ENCODE data around the gene COL6A2.

Gene COL6A2

GRCh38 chr21:46154155-46154954 is 56.4 kb downstream of the COL6A2 start:
- no peak for DNase-seq

- DNase-seq: no peak
Observed at GRCh38 chr21:46154955-46155513, 57.1 kb downstream of the COL6A2 start.

GRCh38 chr21:46155514-46156377 is 57.8 kb downstream of the COL6A2 start, which contains the start of gene FTCD:
FTCD (minus strand) TSS chr21:46155579; CDS start chr21:46155523, 56 bp downstream.
- no peak for DNase-seq

GRCh38 chr21:46156378-46156645 is 58.4 kb downstream of the COL6A2 start:
- no peak for DNase-seq

- no peak for DNase-seq
Observed at GRCh38 chr21:46156678-46157077, 58.8 kb downstream of the COL6A2 start.

GRCh38 chr21:46157396-46157986 is 59.6 kb downstream of the COL6A2 start:
- DNase-seq: no peak

GRCh38 chr21:46157987-46158451 is 60.1 kb downstream of the COL6A2 start:
- no peak for DNase-seq

GRCh38 chr21:46158666-46159300 is 60.9 kb downstream of the COL6A2 start:
- no peak for DNase-seq

- no peak for DNase-seq
Observed at GRCh38 chr21:46159390-46159789, 61.5 kb downstream of the COL6A2 start.

GRCh38 chr21:46159841-46160656 is 62.1 kb downstream of the COL6A2 start:
- no peak for DNase-seq

- DNase-seq: no peak
Observed at GRCh38 chr21:46160657-46160906, 62.7 kb downstream of the COL6A2 start.

GRCh38 chr21:46160907-46161632 is 63.2 kb downstream of the COL6A2 start:
- DNase-seq: no peak

GRCh38 chr21:46161633-46162592 is 64.0 kb downstream of the COL6A2 start:
- no peak for DNase-seq

- no peak for DNase-seq
Observed at GRCh38 chr21:46163380-46163779, 65.5 kb downstream of the COL6A2 start.

- no peak for DNase-seq
Observed at GRCh38 chr21:46165098-46165497, 67.2 kb downstream of the COL6A2 start.

- no peak for DNase-seq
Observed at GRCh38 chr21:46168238-46168637, 70.3 kb downstream of the COL6A2 start.

- no peak for DNase-seq
Observed at GRCh38 chr21:46168659-46169386, 70.9 kb downstream of the COL6A2 start.

Measured in hypothalamus (tissue), 51 donors.